Measurements from ENCODE around the gene FGFBP2.
"Not testable (repeated sequence)": the region's sequence is repeated elsewhere in the genome, so short reads cannot be mapped to it uniquely, and the experiment has no call there.

The FGFBP2 gene

DNA sequence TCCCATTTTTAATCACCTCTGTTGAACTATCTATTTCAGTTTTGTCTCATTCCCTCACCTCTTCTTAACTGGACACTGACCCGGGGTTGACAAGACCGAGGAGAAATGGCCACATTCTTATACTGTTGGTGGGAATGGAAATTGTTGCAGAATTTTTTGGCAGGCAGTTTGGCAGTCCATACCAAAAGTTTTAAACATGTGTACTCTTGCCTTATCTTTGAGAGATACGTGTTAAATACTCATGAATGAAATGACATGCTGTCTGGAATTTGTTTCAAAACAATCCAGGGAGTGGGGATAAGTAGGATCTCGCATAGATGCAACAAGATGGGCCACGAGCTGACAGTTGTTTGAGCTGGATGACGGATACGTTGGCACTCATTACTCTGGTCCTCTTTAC is 36.5 kb downstream of the FGFBP2 start:
- no peak for DNase-seq

DNA sequence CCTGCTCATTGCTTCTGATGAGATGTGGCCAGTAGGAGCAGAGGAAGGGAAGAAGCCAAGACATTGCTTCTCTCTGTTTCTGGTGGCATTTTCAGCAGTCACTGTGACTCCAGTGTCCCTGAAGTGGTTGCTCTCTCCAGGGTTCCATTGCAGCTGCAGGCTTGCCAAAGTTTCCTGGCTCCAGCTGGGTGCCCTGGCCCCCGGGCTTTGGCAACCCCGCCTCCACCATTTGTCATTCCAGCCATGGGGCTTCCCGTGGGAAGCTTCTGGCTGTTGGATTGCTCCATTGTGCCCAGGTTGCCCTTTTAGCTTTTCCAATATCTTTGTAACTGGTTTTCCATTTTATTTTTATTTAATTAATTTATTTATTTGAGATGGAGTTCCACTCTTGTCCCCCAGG is 37.1 kb downstream of the FGFBP2 start:
- no peak for DNase-seq

DNA sequence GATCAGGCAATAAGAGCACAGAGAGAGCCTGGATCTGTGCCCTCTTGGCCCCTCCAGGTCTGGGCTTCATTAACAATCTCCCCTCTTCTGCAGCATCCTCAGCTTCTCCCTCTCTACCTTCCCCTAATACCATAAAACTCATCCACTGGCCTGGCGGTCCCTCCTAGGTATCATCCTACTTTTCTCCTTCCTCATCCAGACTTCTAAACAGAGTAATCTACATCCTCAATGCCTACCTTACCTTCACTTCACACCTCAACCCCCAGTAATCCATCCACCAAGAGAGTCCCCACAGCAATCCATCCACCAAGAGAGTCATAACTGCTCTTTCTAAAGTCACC is 41.4 kb downstream of the FGFBP2 start:
- DNase-seq: no peak

DNA sequence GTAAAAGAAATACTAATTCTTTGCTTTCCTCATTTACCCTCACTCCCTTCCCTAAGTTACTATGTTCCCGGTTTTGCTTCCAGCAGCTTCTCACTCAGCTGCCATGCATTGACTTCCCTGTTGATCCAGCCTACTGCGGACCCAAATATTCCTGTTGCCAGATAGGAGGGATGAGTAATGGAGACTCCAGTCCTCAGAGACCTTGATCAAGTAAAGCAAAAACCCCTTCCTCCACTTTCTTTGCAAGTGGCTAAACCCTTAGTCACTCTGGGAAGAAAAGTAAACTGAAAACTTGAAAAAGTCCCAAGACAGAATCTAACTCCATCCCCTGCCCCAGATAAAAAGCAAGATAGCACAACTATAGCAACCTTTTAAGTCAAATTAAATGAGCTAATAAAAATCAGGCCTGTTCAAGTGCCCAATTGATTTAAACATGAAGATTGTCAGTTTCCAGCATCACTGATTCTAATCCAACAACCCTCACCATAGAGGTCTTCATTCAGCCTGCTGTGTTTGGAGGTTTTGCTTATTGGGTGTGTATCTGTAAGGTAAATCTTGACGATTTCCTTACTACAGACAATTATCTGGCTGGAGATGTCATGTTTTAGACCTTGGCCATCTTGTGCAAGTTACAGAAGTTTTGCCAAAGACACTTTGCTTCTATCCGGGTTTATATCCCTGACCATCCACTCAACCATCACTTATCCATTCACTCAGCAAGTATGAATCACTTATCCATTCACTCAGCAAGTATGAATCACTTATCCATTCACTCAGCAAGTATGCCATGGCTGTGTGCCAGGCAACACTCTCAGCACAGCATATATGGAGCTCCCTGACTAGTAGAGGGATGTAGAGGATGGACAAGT is 42.0 kb downstream of the FGFBP2 start:
- DNase-seq: no peak

DNA sequence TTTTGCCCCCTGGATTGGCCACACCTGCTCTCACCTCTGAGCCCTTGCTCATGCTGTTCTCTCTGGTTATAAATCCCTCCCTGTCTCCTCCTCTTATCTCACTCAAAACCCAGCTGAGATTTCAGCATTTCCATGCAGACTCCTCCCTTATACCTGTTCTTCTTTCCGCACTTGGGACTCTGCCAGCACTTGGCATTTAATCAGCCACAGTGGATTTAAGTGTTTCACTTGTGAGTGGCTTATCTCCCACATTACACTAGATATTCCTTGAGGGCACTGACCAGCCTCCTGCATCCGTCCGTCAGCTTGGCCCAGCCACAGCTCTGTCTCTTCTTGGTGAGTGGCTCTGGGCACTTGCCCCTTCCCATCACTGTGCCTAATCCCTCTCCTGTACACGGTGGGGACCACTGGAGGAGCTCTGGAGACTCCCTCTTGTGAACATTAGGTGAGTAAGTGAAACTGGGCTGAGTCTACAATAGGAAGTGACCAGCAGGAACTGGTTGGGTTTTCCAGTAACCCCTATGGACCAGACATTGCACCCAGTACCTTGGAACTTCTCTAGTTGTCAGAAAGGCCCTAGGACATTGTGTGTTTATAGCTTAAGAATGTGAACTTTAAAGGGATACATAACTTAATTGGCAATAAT is 44.4 kb downstream of the FGFBP2 start:
- no peak for DNase-seq

DNA sequence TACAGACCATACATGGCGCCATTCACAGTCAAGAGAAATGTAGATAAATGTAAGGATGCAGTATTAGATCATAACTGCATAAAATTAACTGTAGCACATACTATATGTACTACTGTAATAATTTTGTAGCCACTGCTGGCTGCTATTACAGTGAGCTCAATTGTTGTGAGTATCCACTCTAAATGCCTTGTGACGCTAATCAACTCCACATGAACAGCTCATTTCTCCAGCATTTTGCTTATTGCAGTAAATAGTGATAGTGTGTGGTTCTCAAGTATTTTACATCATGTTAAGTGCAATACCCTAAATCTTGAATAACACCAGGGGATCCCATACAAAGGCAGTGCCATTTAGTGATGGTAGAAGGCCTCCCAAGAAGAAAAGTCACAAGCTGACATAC is 45.7 kb downstream of the FGFBP2 start:
- DNase-seq: no peak

DNA sequence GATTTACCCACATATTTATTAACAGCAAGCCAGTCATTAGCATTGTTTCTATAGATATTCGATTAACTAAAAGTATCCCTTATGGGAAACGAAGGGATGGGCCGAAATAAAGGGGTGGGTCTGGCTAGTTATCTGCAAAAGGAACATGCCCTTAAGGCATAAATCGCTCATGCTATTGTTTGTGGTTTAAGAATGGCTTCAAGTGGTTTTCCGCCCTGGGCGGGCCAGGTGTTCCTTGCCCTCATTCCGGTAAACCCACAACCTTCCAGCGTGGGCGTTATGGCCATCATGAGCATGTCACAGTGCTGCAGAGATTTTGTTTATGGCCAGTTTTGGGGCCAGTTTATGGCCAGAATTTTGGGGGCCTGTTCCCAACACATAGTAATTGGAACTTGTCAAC is 46.6 kb downstream of the FGFBP2 start:
- DNase-seq: not testable (repeated sequence)

DNA sequence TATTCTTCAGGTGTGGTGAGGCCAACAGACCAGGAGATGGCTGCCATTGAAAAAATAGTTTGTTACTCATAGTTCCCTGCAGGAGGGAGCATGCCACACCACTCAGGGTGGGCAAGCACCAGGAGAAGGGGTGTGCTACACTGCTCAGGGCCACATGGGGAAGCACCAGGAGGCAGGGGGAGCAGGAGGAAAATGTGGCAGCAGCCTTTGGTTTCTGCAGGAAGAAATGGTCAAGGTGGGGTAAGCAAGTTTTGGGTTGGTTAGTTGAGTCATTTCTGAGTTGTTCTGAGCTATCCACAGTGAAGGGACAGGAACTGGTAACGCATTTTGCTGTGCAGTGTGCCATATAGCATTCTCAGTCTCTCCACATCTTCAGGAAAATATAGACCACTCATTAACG is 48.2 kb downstream of the FGFBP2 start:
- DNase-seq: no peak

DNA sequence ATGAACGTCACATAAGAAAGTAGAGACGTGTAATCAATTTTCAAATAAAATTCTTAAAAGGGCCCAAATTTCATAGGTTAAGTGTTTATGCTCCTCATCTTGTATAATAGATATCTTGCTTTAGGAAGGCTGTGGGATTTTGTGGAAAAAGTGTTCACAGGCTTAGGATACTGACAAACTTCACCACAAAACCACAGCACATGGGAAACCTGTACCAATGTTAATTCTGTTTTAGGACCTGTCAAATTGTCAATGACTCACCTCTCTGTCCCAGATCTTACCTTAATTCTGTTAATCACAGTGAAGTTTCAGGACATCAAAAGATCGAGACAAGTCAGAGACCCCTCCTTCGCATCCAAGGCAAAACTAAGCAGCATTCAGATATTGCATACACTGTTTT is 48.7 kb downstream of the FGFBP2 start:
- DNase-seq: no peak

DNA sequence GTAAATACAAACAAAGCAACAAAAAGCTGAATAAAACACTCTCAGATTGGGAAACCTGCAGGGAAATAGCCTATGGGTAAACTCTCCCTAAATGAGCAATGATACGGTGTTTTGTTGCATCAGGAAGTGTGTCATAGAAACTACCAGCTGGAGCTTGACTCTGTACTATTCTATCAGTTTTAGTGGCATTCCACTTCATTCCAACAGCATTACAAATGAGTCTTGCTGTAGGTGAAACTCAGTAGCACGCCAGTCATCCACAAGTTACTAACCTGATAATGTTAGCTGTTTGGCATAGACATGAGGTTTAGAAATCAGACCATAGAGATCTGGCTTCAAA is 49.4 kb downstream of the FGFBP2 start:
- no peak for DNase-seq

DNA sequence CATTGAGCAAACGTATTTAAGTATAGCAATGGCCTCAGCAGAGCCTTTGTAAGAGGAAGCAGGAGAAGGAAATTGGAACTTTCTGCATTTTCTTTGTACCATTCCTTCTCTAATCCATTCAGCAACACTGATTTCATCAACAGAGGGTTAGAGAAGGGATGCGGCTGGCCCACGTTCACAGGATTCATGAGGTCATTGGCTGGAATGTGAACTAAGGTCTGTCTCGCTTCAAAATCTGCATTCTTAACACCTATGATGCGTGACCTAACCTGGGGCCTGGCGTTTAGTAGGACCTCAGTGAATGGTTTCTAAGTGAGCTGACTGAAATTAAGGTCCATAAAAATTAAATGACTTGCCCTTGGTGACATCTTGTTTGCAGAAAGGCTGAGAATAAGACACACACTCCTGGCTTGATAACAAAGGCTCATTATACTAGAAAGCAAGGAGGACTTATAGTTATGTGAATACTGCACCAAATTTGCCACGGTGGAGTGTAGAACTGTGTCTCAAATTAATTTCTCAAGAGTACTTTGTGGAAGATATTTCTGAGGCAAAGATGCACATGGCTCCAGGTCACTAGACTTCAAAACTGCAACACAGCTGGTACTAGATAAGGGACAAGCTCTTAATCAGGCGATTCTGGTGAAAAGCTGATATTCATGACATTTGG is 49.9 kb downstream of the FGFBP2 start:
- no peak for DNase-seq

DNA sequence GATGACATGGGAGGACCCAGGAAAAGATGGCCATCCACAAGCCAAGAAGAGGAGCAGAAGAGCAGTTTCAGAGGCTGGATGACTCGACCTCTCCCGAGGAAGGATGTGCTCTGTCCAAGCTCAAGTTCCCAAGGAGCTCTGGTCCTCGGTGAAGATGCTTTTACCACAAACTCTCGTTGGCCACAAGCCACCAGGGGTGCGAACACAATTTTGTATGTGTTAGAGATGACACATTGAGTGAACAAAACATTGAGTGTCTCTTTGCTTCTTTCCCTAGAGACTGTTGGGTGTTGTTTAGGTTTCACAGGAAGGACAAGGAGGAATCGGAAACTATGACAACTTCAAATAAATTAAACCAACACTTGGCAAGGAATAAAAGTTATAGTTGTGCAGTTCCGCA is 50.7 kb downstream of the FGFBP2 start:
- DNase-seq: no peak

Data from MV-4-11 (cell line).